ENCODE results near the gene SPOCK1.

SPOCK1 gene

GRCh38 chr5:137184734-137185133 lies 314.4 kb downstream of the SPOCK1 start:
- DNase-seq = no peak

GRCh38 chr5:137182576-137182975 lies 316.6 kb downstream of the SPOCK1 start:
- DNase-seq = no peak

- no peak for DNase-seq
These were observed 317.5 kb downstream of the SPOCK1 start for GRCh38 chr5:137181667-137182066.

GRCh38 chr5:137179203-137179602 lies 319.9 kb downstream of the SPOCK1 start:
- no peak for DNase-seq

- no peak for DNase-seq
These were observed 322.5 kb downstream of the SPOCK1 start for GRCh38 chr5:137176609-137177008.

GRCh38 chr5:137176126-137176525 lies 323.0 kb downstream of the SPOCK1 start:
- DNase-seq = no peak

GRCh38 chr5:137174196-137174595 lies 324.9 kb downstream of the SPOCK1 start:
- no peak for DNase-seq

GRCh38 chr5:137172258-137172657 lies 326.9 kb downstream of the SPOCK1 start:
- DNase-seq = no peak

- no peak for DNase-seq
These were observed 331.9 kb downstream of the SPOCK1 start for GRCh38 chr5:137167187-137167586.

- DNase-seq = no peak
These were observed 334.2 kb downstream of the SPOCK1 start for GRCh38 chr5:137164961-137165360.

- no peak for DNase-seq
These were observed 334.6 kb downstream of the SPOCK1 start for GRCh38 chr5:137164536-137164935.

GRCh38 chr5:137158691-137159090 lies 340.4 kb downstream of the SPOCK1 start:
- no peak for DNase-seq

GRCh38 chr5:137156180-137156579 lies 342.9 kb downstream of the SPOCK1 start:
- DNase-seq = no peak

GRCh38 chr5:137155261-137156000 lies 343.7 kb downstream of the SPOCK1 start:
- DNase-seq = no peak

- DNase-seq = no peak
These were observed 346.5 kb downstream of the SPOCK1 start for GRCh38 chr5:137152616-137153015.

- no peak for DNase-seq
These were observed 350.5 kb downstream of the SPOCK1 start for GRCh38 chr5:137148655-137149054.

- DNase-seq = no peak
These were observed 351.0 kb downstream of the SPOCK1 start for GRCh38 chr5:137148159-137148558.

GRCh38 chr5:137147346-137147745 lies 351.8 kb downstream of the SPOCK1 start:
- no peak for DNase-seq

- peak; percentile 16 for DNase-seq
These were observed 352.7 kb downstream of the SPOCK1 start for GRCh38 chr5:137146402-137146890.

- no peak for DNase-seq
These were observed 353.4 kb downstream of the SPOCK1 start for GRCh38 chr5:137145721-137146120.

- no peak for DNase-seq
These were observed 354.5 kb downstream of the SPOCK1 start for GRCh38 chr5:137144656-137145055.

GRCh38 chr5:137142764-137143605 lies 356.1 kb downstream of the SPOCK1 start:
- DNase-seq = no peak

GRCh38 chr5:137142346-137142745 lies 356.8 kb downstream of the SPOCK1 start:
- no peak for DNase-seq

GRCh38 chr5:137141779-137142178 lies 357.3 kb downstream of the SPOCK1 start:
- DNase-seq = peak; percentile 5
